Astrocyte (in vitro differentiated cells and primary cell): ENCODE data around the gene RHBDL3. TPM values are rescaled to one million over a fixed set of nuclear protein-coding genes. Genes with fewer than 3 reads are reported as not detected.

ENCODE experiments used
- DNase-seq: peaks from one replicate; pipeline ENCODE4 v3.0.0-alpha.2; 2010; ENCODE audit warnings: low read depth
- FAIRE-seq: peaks from 2 replicates; lab custom pipeline; 2011; peaks lifted over from hg19 to GRCh38; lab: Jason Lieb, UNC
- H2AFZ ChIP-seq: 2 replicates; pipeline ENCODE4 v1.6.0; 2012; ENCODE audit warnings: low read depth, low read length, inconsistent platforms
- H3K27ac ChIP-seq: 2 replicates; pipeline ENCODE4 v1.5.1; 2011; ENCODE audit warnings: low read depth, low read length, inconsistent platforms
- H3K27me3 ChIP-seq: 2 replicates; pipeline ENCODE4 v1.6.0; 2011; ENCODE audit warnings: low read length, inconsistent platforms; ENCODE audit not compliant: insufficient read depth
- H3K36me3 ChIP-seq: 2 replicates; pipeline ENCODE4 v1.5.1; 2011; ENCODE audit warnings: low read length, inconsistent platforms; ENCODE audit not compliant: insufficient read depth
- H3K4me1 ChIP-seq: 2 replicates; pipeline ENCODE4 v1.5.1; 2011; ENCODE audit warnings: low read length, inconsistent platforms; ENCODE audit not compliant: insufficient read depth
- H3K4me2 ChIP-seq: 2 replicates; pipeline ENCODE4 v1.6.0; 2012; ENCODE audit warnings: low read length, inconsistent platforms
- H3K4me3 ChIP-seq: 2 replicates; pipeline ENCODE4 v1.5.1; 2011; ENCODE audit warnings: low read depth, mild to moderate bottlenecking, low read length, inconsistent platforms; ENCODE audit not compliant: insufficient read depth
- H3K79me2 ChIP-seq: 2 replicates; pipeline ENCODE4 v1.6.0; 2012; ENCODE audit warnings: mild to moderate bottlenecking, low read length, inconsistent platforms; ENCODE audit not compliant: insufficient read depth
- H3K9ac ChIP-seq: 2 replicates; pipeline ENCODE4 v1.6.0; 2012; ENCODE audit warnings: mild to moderate bottlenecking, low read length, inconsistent platforms
- H3K9me3 ChIP-seq: 2 replicates; pipeline ENCODE4 v1.5.1; 2012; ENCODE audit warnings: low read depth, mild to moderate bottlenecking, low read length, inconsistent platforms; ENCODE audit not compliant: insufficient read depth
- H4K20me1 ChIP-seq: 2 replicates; pipeline ENCODE4 v1.6.0; 2012; ENCODE audit warnings: low read length, inconsistent platforms; ENCODE audit not compliant: insufficient read depth
- H3K27ac Mint-ChIP-seq: one replicate; pipeline ENCODE4 v1.8.0; 2021; ENCODE audit warnings: mild to moderate bottlenecking, mixed read lengths; ENCODE audit not compliant: unreplicated experiment
- H3K27me3 Mint-ChIP-seq: one replicate; pipeline ENCODE4 v1.8.0; 2021; ENCODE audit warnings: low read depth, mixed read lengths; ENCODE audit not compliant: unreplicated experiment
- H3K36me3 Mint-ChIP-seq: one replicate; pipeline ENCODE4 v1.8.0; 2021; ENCODE audit warnings: low read depth, mixed read lengths; ENCODE audit not compliant: unreplicated experiment
- H3K4me1 Mint-ChIP-seq: one replicate; pipeline ENCODE4 v1.8.0; 2021; ENCODE audit warnings: low read depth, mixed read lengths; ENCODE audit not compliant: unreplicated experiment
- H3K4me3 Mint-ChIP-seq: one replicate; pipeline ENCODE4 v1.8.0; 2021; ENCODE audit warnings: mild to moderate bottlenecking, moderate library complexity, mixed read lengths; ENCODE audit not compliant: unreplicated experiment
- H3K9me3 Mint-ChIP-seq: one replicate; pipeline ENCODE4 v1.8.0; 2021; ENCODE audit warnings: mild to moderate bottlenecking, mixed read lengths; ENCODE audit not compliant: unreplicated experiment
- CTCF ChIP-seq: IDR thresholded peaks from 2 replicates; pipeline ENCODE4 v1.5.1; 2011; ENCODE audit warnings: low read depth, mild to moderate bottlenecking, inconsistent platforms, low read length, moderate library complexity; ENCODE audit not compliant: insufficient read depth
- EZH2 ChIP-seq: IDR thresholded peaks from 2 replicates; pipeline ENCODE4 v1.6.1; 2012; ENCODE audit warnings: mild to moderate bottlenecking, low read length, inconsistent platforms; ENCODE audit not compliant: insufficient read depth
- total RNA-seq: library from RNA; stranded (reverse); gene quantifications from 2 replicates; pipeline ENCODE4 v1.2.1, GENCODE V29; 2021

Gene RHBDL3
- total RNA-seq, 1 donor from 2014 or later, result 1.4 TPM

- TF ChIP-seq CTCF (no peak), EZH2 (no peak)
- Histone ChIP-seq H3K27ac (no peak overlapping the region), H3K4me1 (peaks cover 17% of the 10 kb centered on the region), H3K9me3 (no peaks in the 10 kb centered on the region), H3K36me3 (no peaks in the 10 kb centered on the region), H3K9ac (no peak overlapping the region), H2AFZ (no peak overlapping the region), H4K20me1 (no peaks in the 10 kb centered on the region), H3K4me2 (no peak overlapping the region), H3K79me2 (no peaks in the 10 kb centered on the region), H3K4me3 (no peak overlapping the region), H3K27me3 (peaks cover 3% of the 10 kb centered on the region)
- peaks cover 13% of the 10 kb centered on the region for H3K27me3 Mint-ChIP-seq
- FAIRE-seq (no peak), DNase-seq (no peak)
- H3K36me3 Mint-ChIP-seq, result no peaks in the 10 kb centered on the region
- H3K27ac Mint-ChIP-seq, result no peak overlapping the region
- H3K4me1 Mint-ChIP-seq, result peaks cover 21% of the 10 kb centered on the region
- no peak overlapping the region for H3K4me3 Mint-ChIP-seq
- H3K9me3 Mint-ChIP-seq, result no peaks in the 10 kb centered on the region
Observed at GRCh38 chr17:32278815-32279214, 13.2 kb downstream of the RHBDL3 start.

GRCh38 chr17:32279891-32280716 is 14.5 kb downstream of the RHBDL3 start:
- peaks cover 17% of the 10 kb centered on the region for H3K27me3 Mint-ChIP-seq
- no peak for FAIRE-seq
- no peaks in the 10 kb centered on the region for H3K36me3 Mint-ChIP-seq
- H3K36me3 ChIP-seq, result no peaks in the 10 kb centered on the region
- H2AFZ ChIP-seq, result no peak overlapping the region
- H3K27ac ChIP-seq, result no peak overlapping the region
- no peaks in the 10 kb centered on the region for H3K9me3 Mint-ChIP-seq
- no peak overlapping the region for H3K9ac ChIP-seq
- H3K4me1 Mint-ChIP-seq, result peaks cover 12% of the 10 kb centered on the region
- no peaks in the 10 kb centered on the region for H3K9me3 ChIP-seq
- H3K4me3 Mint-ChIP-seq, result no peak overlapping the region
- H3K4me3 ChIP-seq, result no peak overlapping the region
- TF ChIP-seq CTCF, result no peak
- TF ChIP-seq EZH2, result no peak
- no peak for DNase-seq
- H4K20me1 ChIP-seq, result no peaks in the 10 kb centered on the region
- H3K27me3 ChIP-seq, result peaks cover 3% of the 10 kb centered on the region
- H3K4me2 ChIP-seq, result no peak overlapping the region
- peaks cover 15% of the 10 kb centered on the region for H3K4me1 ChIP-seq
- no peak overlapping the region for H3K27ac Mint-ChIP-seq
- no peaks in the 10 kb centered on the region for H3K79me2 ChIP-seq

GRCh38 chr17:32281011-32281451 is 15.4 kb downstream of the RHBDL3 start:
- H3K9ac ChIP-seq, result no peak overlapping the region
- no peak overlapping the region for H3K4me2 ChIP-seq
- H3K9me3 ChIP-seq, result no peaks in the 10 kb centered on the region
- H3K4me1 Mint-ChIP-seq, result peaks cover 8% of the 10 kb centered on the region
- H3K79me2 ChIP-seq, result no peaks in the 10 kb centered on the region
- peaks cover 23% of the 10 kb centered on the region for H3K27me3 Mint-ChIP-seq
- H3K27ac ChIP-seq, result no peak overlapping the region
- peaks cover 5% of the 10 kb centered on the region for H3K27me3 ChIP-seq
- H3K4me3 Mint-ChIP-seq, result no peak overlapping the region
- H3K4me1 ChIP-seq, result peaks cover 7% of the 10 kb centered on the region
- no peak for TF ChIP-seq EZH2
- no peak for TF ChIP-seq CTCF
- no peaks in the 10 kb centered on the region for H4K20me1 ChIP-seq
- no peak overlapping the region for H3K27ac Mint-ChIP-seq
- FAIRE-seq (no peak), DNase-seq (no peak)
- H3K9me3 Mint-ChIP-seq, result no peaks in the 10 kb centered on the region
- H3K36me3 ChIP-seq, result no peaks in the 10 kb centered on the region
- H2AFZ ChIP-seq, result no peak overlapping the region
- H3K36me3 Mint-ChIP-seq, result no peaks in the 10 kb centered on the region
- H3K4me3 ChIP-seq, result no peak overlapping the region
